ENCODE data around the gene MED23. TPM values are rescaled to one million over a fixed set of nuclear protein-coding genes. Genes with fewer than 3 reads are reported as not detected.

Gene MED23
- total RNA-seq, 1 experiment from 2014 or later, result 21.3 TPM

GRCh38 chr6:131568726-131569125 lies 59.3 kb downstream of the MED23 start:
- H3K27ac ChIP-seq, result no peak overlapping the region
- intact Hi-C loops (cut with micrococcal nuclease; ENCODE audit: unreplicated experiment), result no loop called here
- BruUV-seq (replicated peaks), result no TSS peak
- H3K9me3 ChIP-seq (ENCODE audit: insufficient read depth, low read depth), result no peaks in the 10 kb centered on the region
- no peak overlapping the region for H2AFZ ChIP-seq
- H3K4me2 ChIP-seq, result no peak overlapping the region
- TF ChIP-seq CTCF (conservative IDR thresholded peaks at IDR 0.05) (no peak), EZH2 (IDR thresholded peaks at IDR 0.05; ENCODE audit: low read depth) (no peak)
- ChIA-PET POLR2A (ENCODE audit: unreplicated experiment) (no interaction called here), CTCF (no interaction called here)
- H3K79me2 ChIP-seq (ENCODE audit: low read depth), result no peaks in the 10 kb centered on the region
- no peak overlapping the region for H3K4me3 ChIP-seq
- no peaks in the 10 kb centered on the region for H3K4me1 ChIP-seq (replicated peaks; ENCODE audit: insufficient read depth)
- no peaks in the 10 kb centered on the region for H3K9me2 ChIP-seq (ENCODE audit: insufficient read depth)
- H3K36me3 ChIP-seq (ENCODE audit: low read depth), result no peaks in the 10 kb centered on the region
- no peaks in the 10 kb centered on the region for H3K27me3 ChIP-seq (ENCODE audit: insufficient read depth, low read depth)
- DNase-seq, result no peak
- H3F3A ChIP-seq (ENCODE audit: insufficient read depth, low read depth), result no peaks in the 10 kb centered on the region
- no peaks in the 10 kb centered on the region for H4K20me1 ChIP-seq (ENCODE audit: insufficient read depth)

- no peak for TF ChIP-seq EZH2 (IDR thresholded peaks at IDR 0.05; ENCODE audit: low read depth)
- TF ChIP-seq CTCF (conservative IDR thresholded peaks at IDR 0.05), result no peak
- ChIA-PET CTCF (no interaction called here), POLR2A (ENCODE audit: unreplicated experiment) (no interaction called here)
- intact Hi-C loops (cut with micrococcal nuclease; ENCODE audit: unreplicated experiment), result no loop called here
- Histone ChIP-seq H3K27ac (no peak overlapping the region), H2AFZ (no peak overlapping the region), H3K9me2 (ENCODE audit: insufficient read depth) (no peaks in the 10 kb centered on the region), H3K4me1 (replicated peaks; ENCODE audit: insufficient read depth) (no peaks in the 10 kb centered on the region), H3F3A (ENCODE audit: insufficient read depth, low read depth) (no peaks in the 10 kb centered on the region), H3K36me3 (ENCODE audit: low read depth) (no peaks in the 10 kb centered on the region), H3K4me2 (no peak overlapping the region), H4K20me1 (ENCODE audit: insufficient read depth) (no peaks in the 10 kb centered on the region), H3K4me3 (no peak overlapping the region), H3K27me3 (ENCODE audit: insufficient read depth, low read depth) (no peaks in the 10 kb centered on the region), H3K9me3 (ENCODE audit: insufficient read depth, low read depth) (no peaks in the 10 kb centered on the region), H3K79me2 (ENCODE audit: low read depth) (no peaks in the 10 kb centered on the region)
- BruUV-seq (replicated peaks), result no TSS peak
- DNase-seq, result no peak
Observed at GRCh38 chr6:131565056-131565455, 63.0 kb downstream of the MED23 start.

GRCh38 chr6:131561925-131562707 lies 65.9 kb downstream of the MED23 start:
- no peak for DNase-seq
- ChIA-PET POLR2A (ENCODE audit: unreplicated experiment) (no interaction called here), CTCF (no interaction called here)
- Histone ChIP-seq H3K4me1 (replicated peaks; ENCODE audit: insufficient read depth) (no peaks in the 10 kb centered on the region), H3K9me2 (ENCODE audit: insufficient read depth) (no peaks in the 10 kb centered on the region), H3K36me3 (ENCODE audit: low read depth) (no peaks in the 10 kb centered on the region), H3K27me3 (ENCODE audit: insufficient read depth, low read depth) (no peaks in the 10 kb centered on the region), H2AFZ (no peak overlapping the region), H3K27ac (no peak overlapping the region), H3K4me2 (no peak overlapping the region), H4K20me1 (ENCODE audit: insufficient read depth) (no peaks in the 10 kb centered on the region), H3K4me3 (no peak overlapping the region), H3F3A (ENCODE audit: insufficient read depth, low read depth) (no peaks in the 10 kb centered on the region), H3K79me2 (ENCODE audit: low read depth) (no peaks in the 10 kb centered on the region), H3K9me3 (ENCODE audit: insufficient read depth, low read depth) (no peaks in the 10 kb centered on the region)
- intact Hi-C loops (cut with micrococcal nuclease; ENCODE audit: unreplicated experiment), result no loop called here
- BruUV-seq (replicated peaks), result no TSS peak
- TF ChIP-seq EZH2 (IDR thresholded peaks at IDR 0.05; ENCODE audit: low read depth) (no peak), CTCF (conservative IDR thresholded peaks at IDR 0.05) (no peak)

Measured in PC-9 (cell line).